Activated CD4-positive, alpha-beta T cell treated with anti-CD3 and anti-CD28 coated beads, Interleukin-2, amount 50 U/mL, for 4 hours (primary cell): Measurements from ENCODE around the gene USP17L17.
"Not testable (repeated sequence)": the region's sequence is repeated elsewhere in the genome, so short reads cannot be mapped to it uniquely, and the experiment has no call there.

ENCODE experiments used
- DNase-seq, 2 experiments: peaks; one replicate each; pipeline ENCODE4 v3.0.0-alpha.2; 2020

Gene USP17L17

DNA sequence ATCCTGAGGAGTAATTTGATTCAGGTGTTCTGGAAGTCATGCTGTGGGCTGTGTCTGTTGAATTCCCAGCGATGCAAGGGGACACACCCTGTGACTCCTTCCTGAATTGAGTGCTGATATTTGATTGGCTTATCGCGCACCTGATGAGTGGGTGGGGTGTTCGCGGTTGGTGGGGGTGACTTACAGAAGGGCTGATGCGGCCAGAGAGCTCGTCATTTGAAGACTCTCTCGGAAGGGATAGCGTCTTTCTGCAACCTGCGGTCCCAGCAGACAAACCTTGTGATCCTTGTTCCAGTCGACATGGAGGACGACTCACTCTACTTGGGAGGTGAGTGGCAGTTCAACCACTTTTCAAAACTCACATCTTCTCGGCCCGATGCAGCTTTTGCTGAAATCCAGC is at the start of gene USP17L17:
USP17L17 (plus strand) TSS at position 301 of the 400 bp plus-strand sequence; CDS start at position 301, 0 bp downstream.
- not testable (repeated sequence) for DNase-seq

- DNase-seq: not testable (repeated sequence)
Measured at GRCh38 chr4:9210357-9210756, 33.3 kb upstream of the USP17L17 start, which contains the start of gene USP17L10. Gene USP17L10, plus strand, starts transcription at chr4:9210657. Its CDS starts 0 bp downstream, at chr4:9210657.

DNA sequence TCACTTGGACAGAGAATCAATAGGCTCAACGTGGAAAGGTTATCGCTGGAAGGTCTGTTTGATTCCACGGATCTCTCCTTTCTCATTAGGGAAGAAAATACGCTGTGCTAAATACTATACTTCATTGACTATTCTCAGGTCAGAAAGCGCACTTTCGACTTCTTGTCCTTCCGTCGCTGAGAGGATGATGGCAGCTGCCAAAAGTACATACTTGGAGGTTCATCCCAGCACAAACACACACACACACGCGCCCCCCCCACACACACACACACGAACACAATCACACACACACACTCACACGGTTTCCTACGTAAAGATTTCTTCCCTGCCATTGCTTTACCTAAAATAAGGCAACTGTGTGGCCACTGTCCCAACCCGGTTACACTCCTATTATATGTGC is 29.0 kb upstream of the USP17L17 start:
- not testable (repeated sequence) for DNase-seq

DNA sequence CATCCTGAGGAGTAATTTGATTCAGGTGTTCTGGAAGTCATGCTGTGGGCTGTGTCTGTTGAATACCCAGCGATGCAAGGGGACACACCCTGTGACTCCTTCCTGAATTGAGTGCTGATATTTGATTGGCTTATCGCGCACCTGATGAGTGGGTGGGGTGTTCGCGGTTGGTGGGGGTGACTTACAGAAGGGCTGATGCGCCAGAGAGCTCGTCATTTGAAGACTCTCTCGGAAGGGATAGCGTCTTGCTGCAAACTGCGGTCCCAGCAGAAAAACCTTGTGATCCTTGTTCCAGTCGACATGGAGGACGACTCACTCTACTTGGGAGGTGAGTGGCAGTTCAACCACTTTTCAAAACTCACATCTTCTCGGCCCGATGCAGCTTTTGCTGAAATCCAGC is 28.6 kb upstream of the USP17L17 start, which contains the start of gene USP17L11:
USP17L11 (plus strand) TSS at position 301 of the 400 bp plus-strand sequence; CDS start at position 301, 0 bp downstream.
- not testable (repeated sequence) for DNase-seq

GRCh38 chr4:9219852-9220251 is 23.8 kb upstream of the USP17L17 start, which contains the start of gene USP17L12:
Gene USP17L12, plus strand, starts transcription at chr4:9220152. Its CDS starts 0 bp downstream, at chr4:9220152.
- not testable (repeated sequence) for DNase-seq

- DNase-seq: not testable (repeated sequence)
Measured at GRCh38 chr4:9224596-9224995, 19.1 kb upstream of the USP17L17 start, which contains the start of gene USP17L13. Gene USP17L13, plus strand, starts transcription at chr4:9224896. Its CDS starts 0 bp downstream, at chr4:9224896.

DNA sequence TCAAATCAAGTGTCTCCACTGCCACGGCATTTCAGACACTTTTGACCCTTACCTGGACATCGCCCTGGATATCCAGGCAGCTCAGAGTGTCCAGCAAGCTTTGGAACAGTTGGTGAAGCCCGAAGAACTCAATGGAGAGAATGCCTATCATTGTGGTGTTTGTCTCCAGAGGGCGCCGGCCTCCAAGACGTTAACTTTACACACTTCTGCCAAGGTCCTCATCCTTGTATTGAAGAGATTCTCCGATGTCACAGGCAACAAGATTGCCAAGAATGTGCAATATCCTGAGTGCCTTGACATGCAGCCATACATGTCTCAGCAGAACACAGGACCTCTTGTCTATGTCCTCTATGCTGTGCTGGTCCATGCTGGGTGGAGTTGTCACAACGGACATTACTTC is 13.4 kb upstream of the USP17L17 start:
- not testable (repeated sequence) for DNase-seq

GRCh38 chr4:9234085-9234484 is 9.6 kb upstream of the USP17L17 start, which contains the start of gene USP17L15:
Gene USP17L15, plus strand, starts transcription at chr4:9234385. Its CDS starts 0 bp downstream, at chr4:9234385.
- not testable (repeated sequence) for DNase-seq

- not testable (repeated sequence) for DNase-seq
Measured at GRCh38 chr4:9238461-9238860, 5.2 kb upstream of the USP17L17 start.

DNA sequence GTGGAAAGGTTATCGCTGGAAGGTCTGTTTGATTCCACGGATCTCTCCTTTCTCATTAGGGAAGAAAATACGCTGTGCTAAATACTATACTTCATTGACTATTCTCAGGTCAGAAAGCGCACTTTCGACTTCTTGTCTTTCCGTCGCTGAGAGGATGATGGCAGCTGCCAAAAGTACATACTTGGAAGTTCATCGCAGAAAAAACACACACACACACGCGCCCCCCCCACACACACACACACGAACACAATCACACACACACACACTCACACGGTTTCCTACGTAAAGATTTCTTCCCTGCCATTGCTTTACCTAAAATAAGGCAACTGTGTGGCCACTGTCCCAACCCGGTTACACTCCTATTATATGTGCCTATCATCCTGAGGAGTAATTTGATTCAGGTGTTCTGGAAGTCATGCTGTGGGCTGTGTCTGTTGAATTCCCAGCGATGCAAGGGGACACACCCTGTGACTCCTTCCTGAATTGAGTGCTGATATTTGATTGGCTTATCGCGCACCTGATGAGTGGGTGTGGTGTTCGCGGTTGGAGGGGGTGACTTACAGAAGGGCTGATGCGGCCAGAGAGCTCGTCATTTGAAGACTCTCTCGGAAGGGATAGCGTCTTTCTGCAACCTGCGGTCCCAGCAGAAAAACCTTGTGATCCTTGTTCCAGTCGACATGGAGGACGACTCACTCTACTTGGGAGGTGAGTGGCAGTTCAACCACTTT is 4.4 kb downstream of the USP17L17 start, which contains the start of gene USP17L18:
USP17L18 (plus strand) TSS at position 678 of the 728 bp plus-strand sequence; CDS start at position 678, 0 bp downstream.
- DNase-seq: not testable (repeated sequence)

DNA sequence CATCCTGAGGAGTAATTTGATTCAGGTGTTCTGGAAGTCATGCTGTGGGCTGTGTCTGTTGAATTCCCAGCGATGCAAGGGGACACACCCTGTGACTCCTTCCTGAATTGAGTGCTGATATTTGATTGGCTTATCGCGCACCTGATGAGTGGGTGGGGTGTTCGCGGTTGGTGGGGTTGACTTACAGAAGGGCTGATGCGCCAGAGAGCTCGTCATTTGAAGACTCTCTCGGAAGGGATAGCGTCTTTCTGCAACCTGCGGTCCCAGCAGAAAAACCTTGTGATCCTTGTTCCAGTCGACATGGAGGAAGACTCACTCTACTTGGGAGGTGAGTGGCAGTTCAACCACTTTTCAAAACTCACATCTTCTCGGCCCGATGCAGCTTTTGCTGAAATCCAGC is 9.4 kb downstream of the USP17L17 start, which contains the start of gene USP17L19:
USP17L19 (plus strand) TSS at position 301 of the 400 bp plus-strand sequence; CDS start at position 301, 0 bp downstream.
- not testable (repeated sequence) for DNase-seq

- not testable (repeated sequence) for DNase-seq
Measured at GRCh38 chr4:9257824-9258223, 14.1 kb downstream of the USP17L17 start, which contains the start of gene USP17L20. Gene USP17L20, plus strand, starts transcription at chr4:9258124. Its CDS starts 0 bp downstream, at chr4:9258124.

DNA sequence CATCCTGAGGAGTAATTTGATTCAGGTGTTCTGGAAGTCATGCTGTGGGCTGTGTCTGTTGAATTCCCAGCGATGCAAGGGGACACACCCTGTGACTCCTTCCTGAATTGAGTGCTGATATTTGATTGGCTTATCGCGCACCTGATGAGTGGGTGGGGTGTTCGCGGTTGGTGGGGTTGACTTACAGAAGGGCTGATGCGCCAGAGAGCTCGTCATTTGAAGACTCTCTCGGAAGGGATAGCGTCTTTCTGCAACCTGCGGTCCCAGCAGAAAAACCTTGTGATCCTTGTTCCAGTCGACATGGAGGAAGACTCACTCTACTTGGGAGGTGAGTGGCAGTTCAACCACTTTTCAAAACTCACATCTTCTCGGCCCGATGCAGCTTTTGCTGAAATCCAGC is 18.9 kb downstream of the USP17L17 start, which contains the start of gene USP17L21:
USP17L21 (plus strand) TSS at position 301 of the 400 bp plus-strand sequence; CDS start at position 301, 0 bp downstream.
- not testable (repeated sequence) for DNase-seq

GRCh38 chr4:9267319-9267718 is 23.6 kb downstream of the USP17L17 start, which contains the start of gene USP17L22:
Gene USP17L22, plus strand, starts transcription at chr4:9267619. Its CDS starts 0 bp downstream, at chr4:9267619.
- DNase-seq: not testable (repeated sequence)

GRCh38 chr4:9271719-9272118 is 28.0 kb downstream of the USP17L17 start:
- DNase-seq: not testable (repeated sequence)
